Measurements from ENCODE around the gene SLIT3.

The SLIT3 gene

GRCh38 chr5:168889039-168889438, 411.9 kb downstream of the SLIT3 start:
- H3K4me2 ChIP-seq (ENCODE audit: low read length), result no peak overlapping the region
- H3K36me3 ChIP-seq (ENCODE audit: control insufficient read depth, low read length), result no peaks in the 10 kb centered on the region
- H3K4me3 ChIP-seq (ENCODE audit: low read length), result no peak overlapping the region
- H3K4me1 ChIP-seq (ENCODE audit: control insufficient read depth, low read length), result no peaks in the 10 kb centered on the region
- H3K9me2 ChIP-seq (replicated peaks; ENCODE audit: control insufficient read depth, low read length), result no peaks in the 10 kb centered on the region
- no peak overlapping the region for H3K27ac ChIP-seq (ENCODE audit: low read depth, low read length)
- no peaks in the 10 kb centered on the region for H3K9me3 ChIP-seq (ENCODE audit: control insufficient read depth, insufficient read depth, low read length)
- no peaks in the 10 kb centered on the region for H3F3A ChIP-seq (ENCODE audit: control insufficient read depth, insufficient read depth)
- TF ChIP-seq EZH2phosphoT487 (IDR thresholded peaks at IDR 0.05; ENCODE audit: borderline replicate concordance, low read length) (no peak), CTCF (IDR thresholded peaks at IDR 0.05; ENCODE audit: low read depth, low read length, poor library complexity, severe bottlenecking) (no peak)
- peaks cover 40% of the 10 kb centered on the region for H3K27me3 ChIP-seq (ENCODE audit: control insufficient read depth, low read length)
- H4K20me1 ChIP-seq (ENCODE audit: control insufficient read depth, insufficient read depth, low read depth, low read length), result no peaks in the 10 kb centered on the region
- H3K79me2 ChIP-seq (ENCODE audit: control insufficient read depth, low read length), result no peaks in the 10 kb centered on the region

- no peak overlapping the region for H3K4me2 ChIP-seq (ENCODE audit: low read length)
- peaks cover 38% of the 10 kb centered on the region for H3K27me3 ChIP-seq (ENCODE audit: control insufficient read depth, low read length)
- H3K79me2 ChIP-seq (ENCODE audit: control insufficient read depth, low read length), result no peaks in the 10 kb centered on the region
- H4K20me1 ChIP-seq (ENCODE audit: control insufficient read depth, insufficient read depth, low read depth, low read length), result no peaks in the 10 kb centered on the region
- H3K4me3 ChIP-seq (ENCODE audit: low read length), result no peak overlapping the region
- H3K27ac ChIP-seq (ENCODE audit: low read depth, low read length), result no peak overlapping the region
- no peaks in the 10 kb centered on the region for H3F3A ChIP-seq (ENCODE audit: control insufficient read depth, insufficient read depth)
- no peaks in the 10 kb centered on the region for H3K9me2 ChIP-seq (replicated peaks; ENCODE audit: control insufficient read depth, low read length)
- no peaks in the 10 kb centered on the region for H3K36me3 ChIP-seq (ENCODE audit: control insufficient read depth, low read length)
- no peaks in the 10 kb centered on the region for H3K9me3 ChIP-seq (ENCODE audit: control insufficient read depth, insufficient read depth, low read length)
- TF ChIP-seq CTCF (IDR thresholded peaks at IDR 0.05; ENCODE audit: low read depth, low read length, poor library complexity, severe bottlenecking) (no peak), EZH2phosphoT487 (IDR thresholded peaks at IDR 0.05; ENCODE audit: borderline replicate concordance, low read length) (no peak)
- no peaks in the 10 kb centered on the region for H3K4me1 ChIP-seq (ENCODE audit: control insufficient read depth, low read length)
Observed at GRCh38 chr5:168887931-168888330, 413.0 kb downstream of the SLIT3 start.

GRCh38 chr5:168886157-168886556, 414.8 kb downstream of the SLIT3 start:
- H3K79me2 ChIP-seq (ENCODE audit: control insufficient read depth, low read length), result no peaks in the 10 kb centered on the region
- no peaks in the 10 kb centered on the region for H3K4me1 ChIP-seq (ENCODE audit: control insufficient read depth, low read length)
- H3K36me3 ChIP-seq (ENCODE audit: control insufficient read depth, low read length), result no peaks in the 10 kb centered on the region
- no peak overlapping the region for H3K4me2 ChIP-seq (ENCODE audit: low read length)
- H3F3A ChIP-seq (ENCODE audit: control insufficient read depth, insufficient read depth), result no peaks in the 10 kb centered on the region
- no peaks in the 10 kb centered on the region for H3K9me2 ChIP-seq (replicated peaks; ENCODE audit: control insufficient read depth, low read length)
- H3K4me3 ChIP-seq (ENCODE audit: low read length), result no peak overlapping the region
- peaks cover 44% of the 10 kb centered on the region for H3K27me3 ChIP-seq (ENCODE audit: control insufficient read depth, low read length)
- H4K20me1 ChIP-seq (ENCODE audit: control insufficient read depth, insufficient read depth, low read depth, low read length), result no peaks in the 10 kb centered on the region
- TF ChIP-seq EZH2phosphoT487 (IDR thresholded peaks at IDR 0.05; ENCODE audit: borderline replicate concordance, low read length) (no peak), CTCF (IDR thresholded peaks at IDR 0.05; ENCODE audit: low read depth, low read length, poor library complexity, severe bottlenecking) (no peak)
- H3K27ac ChIP-seq (ENCODE audit: low read depth, low read length), result no peak overlapping the region
- no peaks in the 10 kb centered on the region for H3K9me3 ChIP-seq (ENCODE audit: control insufficient read depth, insufficient read depth, low read length)

Measured in DOHH2 (cell line).